RKO (cell line): ENCODE data around the gene ELANE.

ENCODE experiments used
- DNase-seq: peaks from one replicate; pipeline ENCODE4 v3.0.0-alpha.2; 2016; ENCODE audit warnings: low spot score

Gene ELANE

GRCh38 chr19:852136-853013, at the start of gene ELANE:
ELANE (plus strand) TSS chr19:852303; CDS start chr19:852329, 26 bp downstream.
- DNase-seq: no peak

DNA sequence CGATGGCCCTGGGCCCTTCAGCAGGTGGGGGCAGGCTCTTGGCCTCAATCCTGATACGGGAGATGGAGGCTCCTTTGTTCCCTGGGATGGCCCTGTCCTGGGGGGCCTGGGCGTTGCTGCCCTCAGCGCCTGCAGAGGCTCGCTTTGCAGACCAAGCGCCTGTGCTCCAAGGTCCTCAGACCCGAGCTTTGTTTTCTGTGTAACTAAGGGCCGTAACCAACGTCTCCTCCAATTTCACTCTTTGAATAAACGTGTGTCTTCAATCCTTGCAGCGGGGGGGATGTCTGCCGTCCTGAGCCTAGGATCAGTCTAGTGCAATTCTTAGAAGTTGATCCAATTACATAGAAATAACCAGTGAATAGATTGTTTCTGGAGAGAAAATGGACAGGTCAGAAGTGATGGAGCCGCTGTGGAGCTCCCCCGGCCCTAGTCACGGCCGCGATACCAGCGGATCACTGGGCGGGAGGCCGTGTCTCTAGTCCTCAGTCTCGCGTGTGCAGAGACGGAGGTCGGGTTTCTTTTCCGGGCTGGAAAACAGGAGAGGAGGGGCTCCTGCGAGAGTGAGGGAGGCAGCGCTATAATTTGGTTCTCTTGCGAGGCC, 49.5 kb upstream of the ELANE start:
- no peak for DNase-seq

DNA sequence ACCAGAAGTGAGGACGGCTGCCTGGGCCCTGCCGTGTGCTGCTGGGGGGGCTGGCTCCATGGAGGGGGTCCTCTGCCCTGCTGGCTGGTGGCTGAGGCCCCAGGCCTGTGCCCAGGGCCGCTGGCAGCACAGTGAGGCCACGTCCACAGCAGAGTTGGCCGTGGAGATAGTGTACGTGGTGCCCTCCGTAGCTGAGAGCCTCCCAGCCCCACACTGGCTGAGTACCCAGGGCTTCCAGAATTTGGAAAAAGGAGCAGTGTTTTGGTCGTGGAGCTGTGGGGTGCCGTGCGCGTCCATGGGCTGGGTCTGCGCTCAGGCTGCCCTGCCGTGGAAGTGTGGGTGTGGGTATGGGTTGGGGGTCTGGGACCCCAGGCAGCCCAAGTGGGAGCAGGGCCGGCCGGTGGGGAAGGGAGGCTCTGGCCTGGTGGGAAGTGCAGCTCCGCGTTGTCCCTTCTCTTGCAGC, 49.0 kb upstream of the ELANE start:
- DNase-seq: no peak

- DNase-seq: no peak
Observed at GRCh38 chr19:803686-804418, 48.3 kb upstream of the ELANE start.

DNA sequence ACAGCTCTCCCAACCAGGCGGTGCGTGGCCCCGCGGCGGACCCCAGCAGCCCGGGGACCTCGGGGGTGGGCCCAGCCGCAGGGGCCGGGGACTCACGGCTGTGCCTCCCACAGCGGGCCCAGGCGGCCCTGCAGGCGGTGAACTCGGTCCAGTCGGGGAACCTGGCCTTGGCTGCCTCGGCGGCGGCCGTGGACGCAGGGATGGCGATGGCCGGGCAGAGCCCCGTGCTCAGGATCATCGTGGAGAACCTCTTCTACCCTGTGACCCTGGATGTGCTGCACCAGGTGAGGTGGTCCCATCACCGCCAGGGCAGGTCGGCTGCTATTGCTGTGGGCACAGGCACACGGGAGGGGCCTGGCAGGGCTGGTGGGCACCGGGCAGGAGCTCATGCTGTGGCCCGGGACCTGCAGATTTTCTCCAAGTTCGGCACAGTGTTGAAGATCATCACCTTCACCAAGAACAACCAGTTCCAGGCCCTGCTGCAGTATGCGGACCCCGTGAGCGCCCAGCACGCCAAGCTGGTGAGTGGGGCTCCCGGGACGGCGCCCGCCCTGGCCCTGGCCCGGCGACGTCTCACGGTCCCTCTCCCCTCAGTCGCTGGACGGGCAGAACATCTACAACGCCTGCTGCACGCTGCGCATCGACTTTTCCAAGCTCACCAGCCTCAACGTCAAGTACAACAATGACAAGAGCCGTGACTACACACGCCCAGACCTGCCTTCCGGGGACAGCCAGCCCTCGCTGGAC, 47.5 kb upstream of the ELANE start:
- DNase-seq: no peak

DNA sequence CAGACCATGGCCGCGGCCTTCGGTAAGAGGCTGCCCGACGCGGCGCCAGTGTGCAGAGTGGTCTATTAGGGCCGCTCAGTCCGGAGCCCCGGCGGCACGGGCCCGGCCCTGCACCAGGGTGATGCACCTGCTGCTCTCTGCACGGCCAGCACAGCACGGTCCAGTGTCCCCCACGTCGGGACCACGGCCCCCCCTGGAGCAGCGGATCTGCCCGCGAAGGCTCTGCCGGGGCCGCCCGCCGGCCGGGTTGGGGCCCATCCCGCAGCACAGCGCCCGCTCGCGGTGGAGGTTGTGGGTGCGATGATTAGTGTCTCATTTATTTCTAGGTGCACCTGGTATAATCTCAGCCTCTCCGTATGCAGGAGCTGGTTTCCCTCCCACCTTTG, 46.9 kb upstream of the ELANE start:
- DNase-seq: no peak

GRCh38 chr19:805600-806550, 46.2 kb upstream of the ELANE start:
- DNase-seq: no peak

DNA sequence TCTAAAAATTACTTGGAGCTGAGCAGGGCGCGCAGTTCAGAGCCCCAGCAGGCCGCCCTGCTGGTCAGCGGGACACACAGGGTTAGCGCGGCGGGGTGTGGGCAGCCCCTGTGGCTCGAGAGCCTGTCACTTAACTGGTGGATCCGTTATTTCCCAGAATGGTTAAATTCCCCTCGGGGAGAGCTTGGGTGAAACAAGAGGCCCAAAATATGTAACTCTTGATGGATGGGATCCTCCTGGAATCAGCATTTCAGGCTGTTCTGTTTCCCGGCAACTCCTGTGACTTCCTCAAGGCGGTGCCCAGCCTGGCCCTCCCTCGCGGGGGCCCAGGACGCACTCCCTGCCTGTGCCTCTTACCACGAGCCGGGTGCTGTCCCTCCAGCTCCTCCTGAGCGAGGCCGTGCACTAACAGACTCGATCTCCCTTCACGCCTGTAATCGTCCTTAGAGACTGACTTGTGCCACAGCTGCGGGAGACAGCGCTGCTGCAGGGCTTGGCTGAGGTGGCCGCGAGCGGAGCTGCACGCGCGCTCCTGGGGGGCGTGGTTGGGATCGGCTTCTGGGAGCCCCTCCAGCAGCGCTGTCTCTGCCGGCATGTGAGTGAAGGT, 45.2 kb upstream of the ELANE start:
- no peak for DNase-seq

- DNase-seq: no peak
Observed at GRCh38 chr19:807627-808422, 44.3 kb upstream of the ELANE start.

- no peak for DNase-seq
Observed at GRCh38 chr19:808423-808775, 43.7 kb upstream of the ELANE start.

- DNase-seq: no peak
Observed at GRCh38 chr19:810077-810855, 41.8 kb upstream of the ELANE start.

- DNase-seq: no peak
Observed at GRCh38 chr19:810883-811489, 41.1 kb upstream of the ELANE start.

DNA sequence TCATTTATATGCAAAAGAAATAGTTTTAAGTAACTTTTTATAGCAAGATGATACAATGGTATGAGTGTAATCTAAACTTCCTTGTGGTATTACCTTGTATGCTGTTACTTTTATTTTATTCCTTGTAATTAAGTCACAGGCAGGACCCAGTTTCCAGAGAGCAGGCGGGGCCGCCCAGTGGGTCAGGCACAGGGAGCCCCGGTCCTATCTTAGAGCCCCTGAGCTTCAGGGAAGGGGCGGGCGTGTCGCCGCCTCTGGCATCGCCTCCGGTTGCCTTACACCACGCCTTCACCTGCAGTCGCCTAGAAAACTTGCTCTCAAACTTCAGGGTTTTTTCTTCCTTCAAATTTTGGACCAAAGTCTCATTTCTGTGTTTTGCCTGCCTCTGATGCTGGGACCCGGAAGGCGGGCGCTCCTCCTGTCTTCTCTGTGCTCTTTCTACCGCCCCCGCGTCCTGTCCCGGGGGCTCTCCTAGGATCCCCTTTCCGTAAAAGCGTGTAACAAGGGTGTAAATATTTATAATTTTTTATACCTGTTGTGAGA, 40.5 kb upstream of the ELANE start:
- DNase-seq: no peak

DNA sequence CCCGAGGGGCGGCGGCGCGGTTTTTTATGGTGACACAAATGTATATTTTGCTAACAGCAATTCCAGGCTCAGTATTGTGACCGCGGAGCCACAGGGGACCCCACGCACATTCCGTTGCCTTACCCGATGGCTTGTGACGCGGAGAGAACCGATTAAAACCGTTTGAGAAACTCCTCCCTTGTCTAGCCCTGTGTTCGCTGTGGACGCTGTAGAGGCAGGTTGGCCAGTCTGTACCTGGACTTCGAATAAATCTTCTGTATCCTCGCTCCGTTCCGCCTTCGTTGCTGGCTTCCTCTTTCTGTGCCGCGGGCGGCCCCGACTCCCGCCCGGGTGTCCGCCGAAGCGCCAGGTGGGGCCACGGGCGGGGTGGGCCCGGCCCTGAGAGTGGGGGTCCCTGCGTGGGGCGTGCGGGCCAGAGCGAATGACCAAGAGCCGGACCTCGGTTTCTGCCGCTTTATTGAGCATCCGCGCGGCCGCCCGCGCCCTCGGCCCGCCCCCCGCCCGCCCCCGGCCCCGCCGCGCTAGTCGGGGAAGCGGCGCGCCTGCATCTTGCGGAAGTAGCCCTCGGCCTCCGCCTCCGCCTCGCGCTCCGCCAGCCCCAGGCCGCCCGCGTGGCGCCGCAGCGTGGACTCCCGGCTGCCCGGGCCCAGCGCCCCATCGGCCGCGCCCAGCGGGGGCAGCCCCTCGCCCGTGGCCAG, 39.9 kb upstream of the ELANE start:
- DNase-seq: no peak

DNA sequence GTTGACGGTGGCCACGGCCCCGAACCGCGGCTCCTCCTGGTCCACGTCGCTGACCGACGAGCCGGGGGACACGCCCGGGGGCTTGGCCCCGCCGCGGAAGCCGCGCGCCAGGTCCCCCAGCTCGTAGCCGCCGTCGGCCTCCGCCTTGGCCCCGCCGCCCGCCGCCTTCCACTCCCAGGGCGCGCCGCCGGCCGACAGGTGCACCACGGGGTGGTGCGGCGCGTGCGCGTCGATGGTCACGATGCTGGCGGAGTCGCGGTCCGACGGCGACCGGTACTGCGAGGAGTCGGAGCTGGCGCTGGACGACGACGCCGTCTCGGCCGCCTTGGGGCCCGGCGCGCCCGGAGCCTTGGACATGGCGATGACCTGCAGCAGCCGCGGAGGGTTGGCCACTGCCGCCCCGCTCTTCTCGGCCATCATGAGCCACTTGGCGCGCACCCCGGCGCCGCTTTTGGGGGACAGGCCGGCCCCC, 39.3 kb upstream of the ELANE start:
- no peak for DNase-seq

- DNase-seq: no peak
Observed at GRCh38 chr19:813219-814151, 38.6 kb upstream of the ELANE start.
